NCI-H82 treated with DMSO at 0.1 percent for 48 hours (cell line): ENCODE results near the gene MYH6.

Source experiments
- DNase-seq: peaks from one replicate; lab custom pipeline; 2025; ENCODE audit not compliant: unreplicated experiment; lab: John Stamatoyannopoulos, UW

MYH6 gene

GRCh38 chr14:23379366-23380196 is 28.5 kb downstream of the MYH6 start:
- peak; percentile 84 for DNase-seq

DNA sequence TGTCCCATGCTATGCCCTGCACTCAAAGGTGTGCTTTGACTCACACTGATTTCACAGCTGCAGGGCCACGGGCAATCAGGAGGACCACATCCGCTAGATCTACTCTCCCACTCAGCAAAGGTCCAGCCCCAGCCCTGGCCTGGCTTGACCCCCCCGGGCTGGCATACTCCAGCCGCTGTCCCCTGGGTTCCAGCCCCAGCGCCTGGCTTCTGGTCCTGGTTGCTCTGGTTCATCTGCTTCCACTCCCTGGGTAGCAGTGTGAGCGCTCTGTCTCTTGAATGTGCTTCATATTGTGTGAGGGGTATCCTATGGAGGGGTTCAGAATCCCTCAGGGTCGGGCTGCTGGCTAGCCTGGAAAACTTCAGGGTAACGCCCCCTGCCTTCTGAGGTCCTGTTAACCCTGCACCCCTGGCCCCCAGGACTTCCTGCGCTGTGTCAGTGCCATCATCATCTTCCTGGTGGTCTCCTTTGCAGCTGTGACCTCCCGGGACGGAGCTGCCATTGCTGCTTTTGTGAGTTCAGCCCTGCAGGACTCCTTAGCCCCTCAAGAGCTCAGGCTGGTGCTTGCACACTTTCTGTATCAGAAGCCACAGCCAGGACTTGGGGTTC is 29.4 kb downstream of the MYH6 start:
- DNase-seq = no peak

DNA sequence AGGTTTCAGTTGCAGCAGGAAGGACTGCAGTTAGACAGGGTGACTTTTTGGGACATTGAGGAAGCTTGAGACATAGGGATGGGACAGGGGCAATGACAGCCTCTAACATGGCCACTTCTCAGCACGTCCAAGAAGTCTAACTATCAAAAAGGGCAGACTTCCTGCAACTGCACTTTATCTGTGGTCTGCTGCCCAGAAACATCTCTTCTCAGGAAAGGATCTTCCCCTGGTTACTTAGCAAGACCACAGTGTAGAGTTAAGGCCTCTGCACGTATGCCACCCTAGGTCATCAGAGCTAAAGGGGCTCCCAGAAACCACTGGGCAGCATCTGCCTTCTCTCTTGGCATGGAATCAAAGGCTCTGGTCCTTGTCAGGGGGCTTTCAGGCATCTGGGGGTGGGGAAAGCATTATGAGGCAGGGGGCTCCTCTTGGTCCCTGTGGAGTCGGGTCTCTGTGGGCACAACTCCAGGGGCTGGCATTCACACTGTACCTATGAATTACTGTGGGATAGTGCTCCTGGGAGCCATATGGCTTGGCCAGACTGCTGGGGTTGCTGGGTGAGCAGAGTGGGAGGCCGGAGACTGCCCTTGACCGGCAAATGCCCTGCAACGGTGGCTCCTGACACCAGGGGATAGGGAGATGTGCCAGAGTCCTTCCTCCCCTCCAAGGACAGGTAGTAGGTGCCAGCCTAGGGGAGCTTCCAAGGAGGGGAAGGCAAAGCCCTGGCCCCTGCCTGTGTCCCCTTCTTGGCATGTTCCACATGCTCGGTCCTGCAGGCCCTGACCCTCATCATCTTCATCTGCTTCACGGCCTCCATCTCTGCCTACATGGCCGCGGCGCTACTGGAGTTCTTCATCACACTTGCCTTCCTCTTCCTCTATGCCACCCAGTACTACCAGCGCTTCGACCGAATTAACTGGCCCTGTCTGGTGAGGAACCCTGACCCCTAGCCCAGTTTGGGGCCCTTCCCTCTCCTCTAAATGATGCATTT is 30.2 kb downstream of the MYH6 start:
- DNase-seq = no peak

DNA sequence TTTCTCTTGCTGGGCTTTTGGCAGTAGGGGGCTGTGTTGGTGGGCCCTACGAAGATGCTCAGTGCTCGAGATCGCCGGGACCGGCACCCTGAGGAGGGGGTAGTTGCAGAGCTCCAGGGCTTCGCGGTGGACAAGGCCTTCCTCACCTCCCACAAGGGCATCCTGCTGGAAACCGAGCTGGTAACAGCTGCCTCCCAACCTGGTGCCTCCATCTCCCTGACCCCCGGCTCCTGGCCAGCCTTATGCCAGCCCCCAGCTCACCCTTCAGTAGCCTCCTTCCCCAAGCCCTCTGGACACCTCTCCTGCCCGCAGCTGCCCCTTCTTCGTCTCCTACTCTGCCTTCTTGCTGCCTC is 30.9 kb downstream of the MYH6 start:
- DNase-seq = no peak

DNA sequence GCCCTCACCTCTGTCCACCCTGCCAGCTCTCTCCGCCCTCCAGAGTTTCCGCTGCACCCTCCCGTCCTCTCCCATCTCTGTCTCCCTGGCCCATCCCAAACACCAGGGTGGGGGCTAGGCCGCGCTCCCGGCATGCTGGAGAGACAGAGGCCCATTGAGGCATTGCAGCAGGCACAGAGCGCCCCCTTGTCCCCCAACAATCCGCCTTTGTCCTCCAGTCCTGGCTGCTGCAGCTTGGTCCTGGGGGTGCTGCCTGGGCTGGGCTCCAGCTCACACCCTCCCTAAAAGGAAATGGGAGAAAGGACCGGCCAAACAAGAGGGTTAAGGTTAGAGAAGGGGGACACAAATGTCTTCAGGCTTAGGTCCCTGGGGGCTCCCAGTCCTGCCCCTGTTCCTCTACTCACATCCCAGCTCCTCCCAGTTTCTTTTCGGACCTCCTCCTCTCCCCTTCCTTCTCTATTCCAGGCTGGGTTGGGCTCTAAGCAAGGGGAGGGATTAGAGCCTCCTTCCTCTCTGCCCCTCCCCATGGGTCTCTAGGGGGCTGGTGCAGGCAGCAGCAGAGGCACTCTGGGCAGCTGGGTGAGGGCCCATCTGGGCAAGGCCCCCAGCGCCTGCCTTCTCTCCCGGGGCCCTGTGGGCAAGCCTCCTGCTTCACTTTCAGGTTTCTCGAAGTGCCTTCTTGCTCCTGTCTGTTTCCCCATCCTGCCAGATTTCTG is 31.4 kb downstream of the MYH6 start, which contains the start of gene CMTM5:
Gene CMTM5, plus strand, starts transcription at position 565 of the 716 bp plus-strand sequence. CDS start 206 bp downstream, outside the sequence.
- DNase-seq = peak; percentile 82

DNA sequence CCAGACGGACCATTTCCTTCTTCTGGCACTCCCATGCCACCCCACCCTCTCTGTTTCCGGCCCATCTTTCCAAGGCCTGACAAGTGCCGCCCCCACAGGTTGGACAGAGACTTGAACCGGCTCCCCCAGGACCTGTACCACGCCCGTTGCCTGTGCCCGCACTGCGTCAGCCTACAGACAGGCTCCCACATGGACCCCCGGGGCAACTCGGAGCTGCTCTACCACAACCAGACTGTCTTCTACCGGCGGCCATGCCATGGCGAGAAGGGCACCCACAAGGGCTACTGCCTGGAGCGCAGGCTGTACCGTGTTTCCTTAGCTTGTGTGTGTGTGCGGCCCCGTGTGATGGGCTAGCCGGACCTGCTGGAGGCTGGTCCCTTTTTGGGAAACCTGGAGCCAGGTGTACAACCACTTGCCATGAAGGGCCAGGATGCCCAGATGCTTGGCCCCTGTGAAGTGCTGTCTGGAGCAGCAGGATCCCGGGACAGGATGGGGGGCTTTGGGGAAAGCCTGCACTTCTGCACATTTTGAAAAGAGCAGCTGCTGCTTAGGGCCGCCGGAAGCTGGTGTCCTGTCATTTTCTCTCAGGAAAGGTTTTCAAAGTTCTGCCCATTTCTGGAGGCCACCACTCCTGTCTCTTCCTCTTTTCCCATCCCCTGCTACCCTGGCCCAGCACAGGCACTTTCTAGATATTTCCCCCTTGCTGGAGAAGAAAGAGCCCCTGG is 32.4 kb downstream of the MYH6 start:
- no peak for DNase-seq

GRCh38 chr14:23373041-23373440 is 35.0 kb downstream of the MYH6 start:
- no peak for DNase-seq

GRCh38 chr14:23372509-23372908 is 35.6 kb downstream of the MYH6 start, which contains the start of gene IL25:
TSS of gene IL25 (plus strand) at chr14:23372809.
- DNase-seq = no peak

DNA sequence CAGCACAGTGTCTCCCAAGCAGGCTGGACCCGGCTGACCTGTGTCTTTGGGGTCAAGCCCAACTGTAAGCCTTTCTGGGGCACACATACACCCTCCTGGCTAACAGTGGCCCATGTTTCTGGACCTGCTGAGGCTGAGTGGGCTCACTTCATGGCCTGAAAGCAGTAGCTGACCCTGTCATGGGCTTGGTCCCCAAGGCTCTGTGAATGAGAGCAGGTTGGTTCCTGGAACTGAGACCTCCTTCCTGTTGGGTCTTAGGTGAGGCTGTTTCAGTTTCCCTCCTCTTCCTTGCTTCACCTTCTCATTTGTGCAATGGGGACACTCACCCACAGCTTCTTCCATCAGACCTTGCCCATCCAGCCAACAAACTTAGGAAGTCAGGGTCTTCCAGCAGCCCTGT is 36.2 kb downstream of the MYH6 start:
- no peak for DNase-seq

DNA sequence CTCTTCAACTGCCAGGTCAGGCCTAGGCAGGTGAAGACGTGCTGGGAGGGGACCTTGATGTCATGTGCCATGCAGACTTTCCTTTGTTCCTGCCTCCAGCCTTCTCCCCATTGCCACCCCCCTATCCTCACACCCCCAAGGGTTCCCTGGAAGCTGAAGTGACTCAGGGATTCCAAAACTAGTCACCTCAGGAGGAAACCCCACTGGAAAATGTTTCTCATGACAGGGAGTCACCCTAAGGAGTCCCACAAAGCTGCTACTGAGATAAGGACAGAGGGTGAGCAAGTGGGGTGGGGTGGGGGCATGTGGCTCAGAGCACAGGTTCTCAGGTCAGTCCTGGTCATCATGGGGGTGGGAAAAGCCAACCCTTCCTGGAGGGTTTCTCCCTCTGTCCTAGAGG is 37.9 kb downstream of the MYH6 start:
- no peak for DNase-seq

DNA sequence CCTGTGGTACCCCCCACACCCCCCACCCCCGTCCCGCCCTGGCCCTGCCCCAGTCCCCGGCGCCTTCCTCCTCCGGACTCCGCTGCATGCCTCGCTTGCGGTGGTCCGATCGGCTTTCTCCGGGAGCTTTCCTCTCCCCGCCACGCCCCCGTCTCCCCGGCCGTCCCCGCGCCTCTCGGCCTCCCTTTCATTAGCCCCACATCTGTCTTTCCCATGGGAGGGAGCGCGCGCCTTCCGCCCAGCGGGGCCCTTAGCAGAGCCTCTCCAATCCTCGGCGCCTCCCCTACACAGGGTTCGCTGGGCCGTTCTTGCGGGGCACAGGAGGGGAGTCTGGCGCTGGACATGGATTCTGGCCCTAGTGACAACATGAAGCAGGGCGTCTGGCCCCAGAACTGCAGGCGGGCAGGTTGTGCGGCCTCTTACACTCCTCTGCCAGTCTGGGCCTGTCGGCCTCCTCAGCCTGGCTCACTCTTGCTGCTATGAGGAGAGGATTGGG is 41.6 kb downstream of the MYH6 start:
- peak; percentile 100 for DNase-seq

DNA sequence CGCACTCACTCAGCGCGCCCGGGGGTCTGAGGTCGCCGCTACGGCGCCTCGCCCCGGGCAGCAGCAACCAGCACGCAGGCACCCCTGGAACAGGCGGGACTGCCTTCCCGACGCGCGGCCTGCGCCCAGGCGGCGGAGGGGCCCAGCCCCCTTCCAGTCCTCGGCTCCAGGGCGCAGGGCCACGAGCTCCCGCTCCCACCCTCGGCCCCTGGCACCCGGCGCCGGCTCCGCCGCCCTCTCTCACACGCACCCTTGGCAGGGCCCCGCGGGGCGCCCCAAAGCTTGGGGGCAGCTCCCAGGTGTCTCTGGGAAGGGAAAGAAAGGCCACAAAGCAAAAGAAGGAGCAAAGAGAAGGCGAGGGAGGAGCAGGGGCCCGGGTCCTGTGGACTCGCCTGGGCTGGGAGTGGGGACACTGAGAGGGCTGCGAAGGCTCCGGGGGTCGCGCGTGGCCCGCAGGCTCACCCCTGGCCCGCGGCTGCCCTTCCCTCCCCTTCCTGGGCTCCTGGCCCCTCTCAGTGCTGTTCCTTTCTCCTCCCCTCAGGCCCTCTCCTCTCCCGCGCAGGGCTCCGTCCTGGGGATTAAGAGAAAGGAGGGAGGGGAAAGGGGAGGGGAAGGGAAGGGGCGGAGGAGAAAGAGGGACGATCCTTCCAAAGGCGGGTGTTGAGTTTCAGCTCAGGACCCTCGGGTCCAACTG is 42.2 kb downstream of the MYH6 start:
- peak; percentile 100 for DNase-seq

- no peak for DNase-seq
Observed at GRCh38 chr14:23365036-23365731, 42.9 kb downstream of the MYH6 start, which contains the start of gene EFS. TSS of gene EFS (minus strand) at chr14:23365172. CDS start at chr14:23365025, 147 bp downstream.

DNA sequence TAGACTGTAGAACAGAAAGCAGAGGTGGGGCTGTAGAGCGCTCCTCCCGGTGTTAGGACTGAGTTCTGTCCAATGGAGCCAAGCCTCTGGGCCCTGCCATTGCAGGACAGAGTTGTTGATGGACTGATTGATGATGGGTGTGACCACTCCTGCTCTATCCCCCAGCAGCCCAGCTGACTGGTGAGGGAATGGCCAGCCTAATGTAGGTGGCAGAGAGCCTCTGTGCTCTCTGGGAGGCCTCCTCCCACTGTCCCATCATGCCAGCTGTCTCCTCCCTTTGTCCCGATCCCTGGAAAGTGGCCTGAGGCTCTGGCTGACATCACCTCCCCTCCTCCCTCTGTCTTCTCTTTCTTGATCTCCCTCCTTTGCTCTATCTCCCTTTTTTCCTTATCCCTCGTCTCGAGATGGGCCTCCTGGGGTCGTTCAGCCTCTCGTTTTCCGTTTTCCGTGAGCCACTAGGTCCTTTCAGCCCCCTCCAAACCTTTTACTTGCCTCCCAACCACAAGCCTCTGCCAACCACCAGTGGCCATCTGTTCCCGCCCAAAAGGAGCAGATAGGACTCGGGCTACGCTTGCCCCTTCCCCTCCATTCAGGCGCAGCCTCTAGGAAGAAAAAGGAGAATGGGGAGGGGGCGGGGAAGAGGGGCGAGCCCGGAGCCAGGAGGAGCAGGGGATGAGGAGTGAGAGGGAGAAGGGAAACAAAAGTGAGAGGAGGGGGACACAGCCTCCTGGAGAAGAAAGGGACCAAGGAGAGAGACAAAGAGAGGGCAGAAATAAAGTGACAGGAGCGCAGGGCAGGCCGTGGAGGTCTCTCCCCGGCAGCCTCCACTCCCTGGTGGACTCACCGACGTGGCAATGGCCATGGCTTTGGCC is 43.7 kb downstream of the MYH6 start:
- no peak for DNase-seq

- no peak for DNase-seq
Observed at GRCh38 chr14:23362200-23362599, 45.9 kb downstream of the MYH6 start.

- DNase-seq = no peak
Observed at GRCh38 chr14:23361763-23362162, 46.3 kb downstream of the MYH6 start.

- DNase-seq = no peak
Observed at GRCh38 chr14:23361320-23361719, 46.8 kb downstream of the MYH6 start.

- DNase-seq = no peak
Observed at GRCh38 chr14:23360496-23360895, 47.6 kb downstream of the MYH6 start.
